Activated CD4-positive, alpha-beta memory T cell treated with anti-CD3 and anti-CD28 coated beads, Interleukin-2, amount 10 ng/mL, durations not matched to agents 7 days and 5 days (primary cell): ENCODE measurements around the gene GALNT18. TPM values are rescaled to one million over a fixed set of nuclear protein-coding genes. Genes with fewer than 3 reads are reported as not detected.
"Not testable (repeated sequence)": the region's sequence is repeated elsewhere in the genome, so short reads cannot be mapped to it uniquely, and the experiment has no call there.

Experiments used
- CTCF ChIA-PET: fragments of 350-600 bp; sonication (Branson Sonifier 250); formaldehyde crosslinking; loops from one replicate; lab custom pipeline; 2021; ENCODE audit warnings: antibody characterized with exemption, inconsistent platforms; lab: Charles Lee
- POLR2A ChIA-PET: fragments of 350-600 bp; sonication (Branson Sonifier 250); formaldehyde crosslinking; loops from one replicate; lab custom pipeline; 2021; ENCODE audit warnings: antibody characterized with exemption; lab: Charles Lee
- DNase-seq: peaks from one replicate; pipeline ENCODE4 v3.0.0-alpha.2; 2020
- H3K27ac Mint-ChIP-seq: one replicate; pipeline ENCODE4 v1.8.0; 2021; ENCODE audit warnings: mild to moderate bottlenecking, mixed read lengths
- H3K27me3 Mint-ChIP-seq: one replicate; pipeline ENCODE4 v1.8.0; 2021; ENCODE audit warnings: mixed read lengths
- H3K36me3 Mint-ChIP-seq: one replicate; pipeline ENCODE4 v1.8.0; 2021; ENCODE audit warnings: low read depth, mixed read lengths
- H3K4me1 Mint-ChIP-seq: one replicate; pipeline ENCODE4 v1.8.0; 2021; ENCODE audit warnings: mixed read lengths
- H3K4me3 Mint-ChIP-seq: one replicate; pipeline ENCODE4 v1.8.0; 2021; ENCODE audit warnings: mild to moderate bottlenecking, mixed read lengths
- H3K9me3 Mint-ChIP-seq: one replicate; pipeline ENCODE4 v1.8.0; 2021; ENCODE audit warnings: mixed read lengths
- total RNA-seq, 2 experiments: library from RNA; stranded (reverse); gene quantifications; one replicate each; pipeline ENCODE4 v1.2.3, GENCODE V29; 2021

GALNT18 gene
- total RNA-seq, 2 experiments from 2014 or later, result 0.60 to 0.93 TPM

GRCh38 chr11:11458001-11458400 is 163.8 kb downstream of the GALNT18 start:
- DNase-seq, result no peak
- Mint-ChIP-seq H3K27me3 (peaks cover 3% of the 10 kb centered on the region), H3K4me1 (no peaks in the 10 kb centered on the region), H3K27ac (no peak overlapping the region), H3K4me3 (no peak overlapping the region), H3K36me3 (no peaks in the 10 kb centered on the region), H3K9me3 (no peaks in the 10 kb centered on the region)
- POLR2A ChIA-PET, result no interaction called here
- CTCF ChIA-PET, result no interaction called here

GRCh38 chr11:11456866-11457265 is 164.9 kb downstream of the GALNT18 start:
- no peak for DNase-seq
- ChIA-PET CTCF (no interaction called here), POLR2A (no interaction called here)
- Mint-ChIP-seq H3K9me3 (no peaks in the 10 kb centered on the region), H3K27ac (no peak overlapping the region), H3K36me3 (no peaks in the 10 kb centered on the region), H3K4me3 (no peak overlapping the region), H3K27me3 (peaks cover 3% of the 10 kb centered on the region), H3K4me1 (no peaks in the 10 kb centered on the region)

- Mint-ChIP-seq H3K27ac (no peak overlapping the region), H3K4me3 (no peak overlapping the region), H3K27me3 (peaks cover 3% of the 10 kb centered on the region), H3K9me3 (no peaks in the 10 kb centered on the region), H3K4me1 (no peaks in the 10 kb centered on the region), H3K36me3 (no peaks in the 10 kb centered on the region)
- DNase-seq, result no peak
- POLR2A ChIA-PET, result no interaction called here
- CTCF ChIA-PET, result interaction anchor here (1.0 kb wide), 1 partner anchor 427 kb away, joined by 3 read pairs; no protein-coding TSS in a partner anchor
These were observed 167.1 kb downstream of the GALNT18 start for GRCh38 chr11:11454671-11455223.

- POLR2A ChIA-PET, result interaction anchor here (1.1 kb wide), 1 partner anchor 422 kb away, joined by 3 read pairs; no protein-coding TSS in a partner anchor
These were observed 170.3 kb downstream of the GALNT18 start for GRCh38 chr11:11451501-11452005.

GRCh38 chr11:11450744-11451362 is 171.0 kb downstream of the GALNT18 start:
- Mint-ChIP-seq H3K4me3 (no peak overlapping the region), H3K36me3 (no peaks in the 10 kb centered on the region), H3K4me1 (peaks cover 3% of the 10 kb centered on the region), H3K27ac (no peak overlapping the region), H3K27me3 (peaks cover 3% of the 10 kb centered on the region), H3K9me3 (no peaks in the 10 kb centered on the region)
- ChIA-PET CTCF (no interaction called here), POLR2A (interaction anchor here (1.1 kb wide), 1 partner anchor 422 kb away, joined by 3 read pairs; no protein-coding TSS in a partner anchor)
- no peak for DNase-seq

More at GRCh38 chr11:11451501-11452005, 170.3 kb downstream of the GALNT18 start:
- H3K27ac Mint-ChIP-seq, result no peak overlapping the region
- H3K4me1 Mint-ChIP-seq, result peaks cover 3% of the 10 kb centered on the region
- peaks cover 3% of the 10 kb centered on the region for H3K27me3 Mint-ChIP-seq
- H3K4me3 Mint-ChIP-seq, result no peak overlapping the region
- H3K36me3 Mint-ChIP-seq, result no peaks in the 10 kb centered on the region
- CTCF ChIA-PET, result no interaction called here
- no peaks in the 10 kb centered on the region for H3K9me3 Mint-ChIP-seq
- no peak for DNase-seq

- Mint-ChIP-seq H3K4me1 (peaks cover 3% of the 10 kb centered on the region), H3K27ac (no peak overlapping the region), H3K9me3 (no peaks in the 10 kb centered on the region), H3K27me3 (no peaks in the 10 kb centered on the region), H3K4me3 (no peak overlapping the region), H3K36me3 (no peaks in the 10 kb centered on the region)
- no peak for DNase-seq
- POLR2A ChIA-PET, result no interaction called here
- CTCF ChIA-PET, result no interaction called here
These were observed 172.5 kb downstream of the GALNT18 start for GRCh38 chr11:11449327-11449726.

- Mint-ChIP-seq H3K9me3 (no peaks in the 10 kb centered on the region), H3K27ac (no peak overlapping the region), H3K4me1 (peaks cover 3% of the 10 kb centered on the region), H3K4me3 (no peak overlapping the region), H3K36me3 (no peaks in the 10 kb centered on the region), H3K27me3 (no peaks in the 10 kb centered on the region)
- POLR2A ChIA-PET, result no interaction called here
- no peak for DNase-seq
- CTCF ChIA-PET, result no interaction called here
These were observed 173.2 kb downstream of the GALNT18 start for GRCh38 chr11:11448626-11449025.

- CTCF ChIA-PET, H3K27ac Mint-ChIP-seq, DNase-seq, H3K27me3 Mint-ChIP-seq, POLR2A ChIA-PET, H3K4me3 Mint-ChIP-seq, H3K9me3 Mint-ChIP-seq, H3K36me3 Mint-ChIP-seq, H3K4me1 Mint-ChIP-seq: not testable (repeated sequence)
These were observed 174.2 kb downstream of the GALNT18 start for GRCh38 chr11:11447601-11448000.

GRCh38 chr11:11446967-11447366 is 174.8 kb downstream of the GALNT18 start:
- Mint-ChIP-seq H3K9me3 (no peaks in the 10 kb centered on the region), H3K4me1 (peaks cover 3% of the 10 kb centered on the region), H3K36me3 (no peaks in the 10 kb centered on the region), H3K27me3 (no peaks in the 10 kb centered on the region), H3K4me3 (no peak overlapping the region), H3K27ac (no peak overlapping the region)
- POLR2A ChIA-PET, result no interaction called here
- DNase-seq, result no peak
- CTCF ChIA-PET, result no interaction called here

GRCh38 chr11:11446564-11446963 is 175.2 kb downstream of the GALNT18 start:
- DNase-seq, result no peak
- no peak overlapping the region for H3K4me3 Mint-ChIP-seq
- H3K27ac Mint-ChIP-seq, result no peak overlapping the region
- H3K9me3 Mint-ChIP-seq, result no peaks in the 10 kb centered on the region
- ChIA-PET POLR2A (no interaction called here), CTCF (no interaction called here)
- H3K36me3 Mint-ChIP-seq, result no peaks in the 10 kb centered on the region
- no peaks in the 10 kb centered on the region for H3K27me3 Mint-ChIP-seq
- H3K4me1 Mint-ChIP-seq, result peaks cover 3% of the 10 kb centered on the region

- ChIA-PET CTCF (no interaction called here), POLR2A (no interaction called here)
- no peaks in the 10 kb centered on the region for H3K9me3 Mint-ChIP-seq
These were observed 176.2 kb downstream of the GALNT18 start for GRCh38 chr11:11445441-11446185.

GRCh38 chr11:11444804-11445131 is 177.0 kb downstream of the GALNT18 start:
- Mint-ChIP-seq H3K9me3 (no peaks in the 10 kb centered on the region), H3K36me3 (no peaks in the 10 kb centered on the region), H3K4me3 (no peak overlapping the region), H3K4me1 (peaks cover 3% of the 10 kb centered on the region), H3K27me3 (no peaks in the 10 kb centered on the region), H3K27ac (no peak overlapping the region)
- DNase-seq, result no peak
- CTCF ChIA-PET, result no interaction called here
- POLR2A ChIA-PET, result no interaction called here

More at GRCh38 chr11:11445441-11446185, 176.2 kb downstream of the GALNT18 start:
- no peaks in the 10 kb centered on the region for H3K36me3 Mint-ChIP-seq
- no peak overlapping the region for H3K4me3 Mint-ChIP-seq
- no peaks in the 10 kb centered on the region for H3K27me3 Mint-ChIP-seq
- H3K4me1 Mint-ChIP-seq, result peaks cover 3% of the 10 kb centered on the region
- no peak overlapping the region for H3K27ac Mint-ChIP-seq
- DNase-seq, result no peak

GRCh38 chr11:11444027-11444803 is 177.6 kb downstream of the GALNT18 start:
- H3K9me3 Mint-ChIP-seq, result no peaks in the 10 kb centered on the region
- POLR2A ChIA-PET, result no interaction called here
- peaks cover 3% of the 10 kb centered on the region for H3K4me1 Mint-ChIP-seq
- CTCF ChIA-PET, result no interaction called here
- H3K4me3 Mint-ChIP-seq, result no peak overlapping the region
- no peak overlapping the region for H3K27ac Mint-ChIP-seq
- no peaks in the 10 kb centered on the region for H3K27me3 Mint-ChIP-seq
- H3K36me3 Mint-ChIP-seq, result no peaks in the 10 kb centered on the region
- no peak for DNase-seq
